ENCODE data around the gene ING5.
A peak's percentile ranks its signal among the peaks of the same experiment; 100 is the strongest.

The ING5 gene

GRCh38 chr2:241680827-241681599, 20.8 kb upstream of the ING5 start:
- H4K8ac ChIP-seq (ENCODE audit: low read length): no peak overlapping the region
- no peak overlapping the region for H2BK15ac ChIP-seq (ENCODE audit: low read depth, poor library complexity, severe bottlenecking)
- peak overlapping the region; percentile 23 for H3K4me2 ChIP-seq (ENCODE audit: low read length, poor library complexity, severe bottlenecking)
- peak overlapping the region in 1 of 2 experiments; percentile 40 for H2BK12ac ChIP-seq (ENCODE audit: low read length in 2 of 2)
- H3K14ac ChIP-seq (ENCODE audit: low read length in 2 of 2): no peak overlapping the region
- no peak overlapping the region for H3K23ac ChIP-seq (ENCODE audit: low read length in 2 of 2)
- peaks cover 27% of the 10 kb centered on the region for H3K4me1 ChIP-seq (ENCODE audit: control insufficient read depth, insufficient read depth, low read depth, low read length)
- H2BK120ac ChIP-seq (ENCODE audit: low read depth, low read length): no peak overlapping the region
- H3K4ac ChIP-seq (ENCODE audit: low read depth in 1 of 2, low read length in 2 of 2): peak overlapping the region in 1 of 2 experiments; percentile 10
- H3K9ac ChIP-seq (ENCODE audit: low read length): peak overlapping the region; percentile 85
- no peak overlapping the region for H2AFZ ChIP-seq (ENCODE audit: low read depth, low read length)
- H3K27ac ChIP-seq (ENCODE audit: low read length, poor library complexity, severe bottlenecking): peak overlapping the region; percentile 92
- H3K4me3 ChIP-seq (ENCODE audit: insufficient read depth in 1 of 2, low read depth in 1 of 2, low read length in 2 of 2): peak overlapping the region in 1 of 2 experiments; percentile 56
- peaks cover 31% of the 10 kb centered on the region for H3K79me1 ChIP-seq (replicated peaks; ENCODE audit: low read length, poor library complexity, severe bottlenecking)
- peak overlapping the region; percentile 62 for H2AK5ac ChIP-seq (ENCODE audit: low read length, severe bottlenecking)
- H4K91ac ChIP-seq (ENCODE audit: low read length): no peak overlapping the region
- H3K9me3 ChIP-seq (ENCODE audit: control insufficient read depth, low read length): no peaks in the 10 kb centered on the region
- H3K18ac ChIP-seq (ENCODE audit: low read depth in 1 of 2, low read length in 2 of 2): no peak overlapping the region
- peak overlapping the region; percentile 45 for H2BK5ac ChIP-seq (ENCODE audit: low read depth, low read length, poor library complexity, severe bottlenecking)
- no peaks in the 10 kb centered on the region for H3K27me3 ChIP-seq (ENCODE audit: control insufficient read depth in 1 of 2, insufficient read depth in 1 of 2, low read length in 2 of 2)
- WGBS: 37% methylated on average over 14 of the region's 14 CpGs
- DNase-seq: peak; percentile 96
- H3K36me3 ChIP-seq (ENCODE audit: control insufficient read depth in 1 of 2, insufficient read depth in 2 of 2, low read depth in 1 of 2, low read length in 2 of 2): peaks cover 47 to 69% of the 10 kb centered on the region in 2 experiments

- Histone ChIP-seq H3K4me3 (ENCODE audit: insufficient read depth in 1 of 2, low read depth in 1 of 2, low read length in 2 of 2) (peak overlapping the region; percentile 98 to 99), H3K9ac (ENCODE audit: low read length) (peak overlapping the region; percentile 99), H3K27me3 (ENCODE audit: control insufficient read depth in 1 of 2, insufficient read depth in 1 of 2, low read length in 2 of 2) (no peaks in the 10 kb centered on the region), H2BK15ac (ENCODE audit: low read depth, poor library complexity, severe bottlenecking) (no peak overlapping the region), H2AK5ac (ENCODE audit: low read length, severe bottlenecking) (no peak overlapping the region), H3K4ac (ENCODE audit: low read depth in 1 of 2, low read length in 2 of 2) (peak overlapping the region in 1 of 2 experiments; percentile 65), H3K18ac (ENCODE audit: low read depth in 1 of 2, low read length in 2 of 2) (peak overlapping the region; percentile 79 to 82), H3K27ac (ENCODE audit: low read length, poor library complexity, severe bottlenecking) (no peak overlapping the region), H3K14ac (ENCODE audit: low read length in 2 of 2) (peak overlapping the region in 1 of 2 experiments; percentile 4), H4K8ac (ENCODE audit: low read length) (peak overlapping the region; percentile 72), H2BK5ac (ENCODE audit: low read depth, low read length, poor library complexity, severe bottlenecking) (no peak overlapping the region), H2BK120ac (ENCODE audit: low read depth, low read length) (no peak overlapping the region), H3K36me3 (ENCODE audit: control insufficient read depth in 1 of 2, insufficient read depth in 2 of 2, low read depth in 1 of 2, low read length in 2 of 2) (peaks cover 25 to 45% of the 10 kb centered on the region in 2 experiments), H2AFZ (ENCODE audit: low read depth, low read length) (peak overlapping the region; percentile 55), H3K4me2 (ENCODE audit: low read length, poor library complexity, severe bottlenecking) (peak overlapping the region; percentile 88), H3K4me1 (ENCODE audit: control insufficient read depth, insufficient read depth, low read depth, low read length) (peaks cover 12% of the 10 kb centered on the region), H3K79me1 (replicated peaks; ENCODE audit: low read length, poor library complexity, severe bottlenecking) (peaks cover 23% of the 10 kb centered on the region), H2BK12ac (ENCODE audit: low read length in 2 of 2) (no peak overlapping the region), H3K9me3 (ENCODE audit: control insufficient read depth, low read length) (no peaks in the 10 kb centered on the region), H4K91ac (ENCODE audit: low read length) (peak overlapping the region; percentile 79), H3K23ac (ENCODE audit: low read length in 2 of 2) (peak overlapping the region in 1 of 2 experiments; percentile 85)
- WGBS: under 1% methylated on average over 19 of the region's 37 CpGs
- no peak for DNase-seq
Measured at GRCh38 chr2:241686324-241686649, 15.6 kb upstream of the ING5 start.

- Histone ChIP-seq H2BK5ac (ENCODE audit: low read depth, low read length, poor library complexity, severe bottlenecking) (peak within 1 kb of the TSS; percentile 97), H3K4me2 (ENCODE audit: low read length, poor library complexity, severe bottlenecking) (peak within 1 kb of the TSS; percentile 88), H3K27me3 (ENCODE audit: control insufficient read depth in 1 of 2, insufficient read depth in 1 of 2, low read length in 2 of 2) (no peaks in the 10 kb centered on the region), H2AFZ (ENCODE audit: low read depth, low read length) (peak within 1 kb of the TSS; percentile 55), H3K4me1 (ENCODE audit: control insufficient read depth, insufficient read depth, low read depth, low read length) (peaks cover 10% of the 10 kb centered on the region), H3K14ac (ENCODE audit: low read length in 2 of 2) (peak within 1 kb of the TSS; percentile 86 to 98), H3K23ac (ENCODE audit: low read length in 2 of 2) (peak within 1 kb of the TSS; percentile 44 to 85), H3K18ac (ENCODE audit: low read depth in 1 of 2, low read length in 2 of 2) (peak within 1 kb of the TSS; percentile 88 to 98), H3K27ac (ENCODE audit: low read length, poor library complexity, severe bottlenecking) (peak within 1 kb of the TSS; percentile 79), H2BK12ac (ENCODE audit: low read length in 2 of 2) (peak within 1 kb of the TSS in 1 of 2 experiments; percentile 15), H2AK5ac (ENCODE audit: low read length, severe bottlenecking) (peak within 1 kb of the TSS; percentile 45), H4K91ac (ENCODE audit: low read length) (peak within 1 kb of the TSS; percentile 85), H3K4ac (ENCODE audit: low read depth in 1 of 2, low read length in 2 of 2) (peak within 1 kb of the TSS; percentile 83 to 98), H4K8ac (ENCODE audit: low read length) (peak within 1 kb of the TSS; percentile 96), H3K9ac (ENCODE audit: low read length) (peak within 1 kb of the TSS; percentile 99), H2BK120ac (ENCODE audit: low read depth, low read length) (peak within 1 kb of the TSS; percentile 94), H3K9me3 (ENCODE audit: control insufficient read depth, low read length) (no peaks in the 10 kb centered on the region), H3K36me3 (ENCODE audit: control insufficient read depth in 1 of 2, insufficient read depth in 2 of 2, low read depth in 1 of 2, low read length in 2 of 2) (peaks cover 29 to 46% of the 10 kb centered on the region in 2 experiments), H2BK15ac (ENCODE audit: low read depth, poor library complexity, severe bottlenecking) (peak within 1 kb of the TSS; percentile 93), H3K4me3 (ENCODE audit: insufficient read depth in 1 of 2, low read depth in 1 of 2, low read length in 2 of 2) (peak within 1 kb of the TSS; percentile 98 to 99), H3K79me1 (replicated peaks; ENCODE audit: low read length, poor library complexity, severe bottlenecking) (peaks cover 27% of the 10 kb centered on the region)
- WGBS: under 1% methylated on average over 86 of the region's 102 CpGs
- peak; percentile 97 for DNase-seq
Measured at GRCh38 chr2:241686650-241687425, 15.0 kb upstream of the ING5 start, which contains the start of gene DTYMK. DTYMK (minus strand) TSS chr2:241686815; CDS start chr2:241686783, 32 bp downstream.

GRCh38 chr2:241689306-241689705, 12.5 kb upstream of the ING5 start:
- no peak overlapping the region for H2BK5ac ChIP-seq (ENCODE audit: low read depth, low read length, poor library complexity, severe bottlenecking)
- no peak overlapping the region for H3K4me2 ChIP-seq (ENCODE audit: low read length, poor library complexity, severe bottlenecking)
- H2AK5ac ChIP-seq (ENCODE audit: low read length, severe bottlenecking): no peak overlapping the region
- H3K4me3 ChIP-seq (ENCODE audit: insufficient read depth in 1 of 2, low read depth in 1 of 2, low read length in 2 of 2): peak overlapping the region in 1 of 2 experiments; percentile 1
- H3K9me3 ChIP-seq (ENCODE audit: control insufficient read depth, low read length): no peaks in the 10 kb centered on the region
- peaks cover 21% of the 10 kb centered on the region for H3K79me1 ChIP-seq (replicated peaks; ENCODE audit: low read length, poor library complexity, severe bottlenecking)
- no peak overlapping the region for H2BK12ac ChIP-seq (ENCODE audit: low read length in 2 of 2)
- H3K36me3 ChIP-seq (ENCODE audit: control insufficient read depth in 1 of 2, insufficient read depth in 2 of 2, low read depth in 1 of 2, low read length in 2 of 2): peaks cover 30% of the 10 kb centered on the region in 2 experiments
- H2BK15ac ChIP-seq (ENCODE audit: low read depth, poor library complexity, severe bottlenecking): no peak overlapping the region
- H3K18ac ChIP-seq (ENCODE audit: low read depth in 1 of 2, low read length in 2 of 2): no peak overlapping the region
- peak overlapping the region; percentile 48 for H3K9ac ChIP-seq (ENCODE audit: low read length)
- no peak overlapping the region for H2AFZ ChIP-seq (ENCODE audit: low read depth, low read length)
- H3K27ac ChIP-seq (ENCODE audit: low read length, poor library complexity, severe bottlenecking): no peak overlapping the region
- H4K8ac ChIP-seq (ENCODE audit: low read length): no peak overlapping the region
- no peak overlapping the region for H3K23ac ChIP-seq (ENCODE audit: low read length in 2 of 2)
- no peak overlapping the region for H4K91ac ChIP-seq (ENCODE audit: low read length)
- no peak overlapping the region for H3K14ac ChIP-seq (ENCODE audit: low read length in 2 of 2)
- WGBS: 88% methylated on average over 6 of the region's 10 CpGs
- H2BK120ac ChIP-seq (ENCODE audit: low read depth, low read length): no peak overlapping the region
- H3K4ac ChIP-seq (ENCODE audit: low read depth in 1 of 2, low read length in 2 of 2): no peak overlapping the region
- peaks cover 14% of the 10 kb centered on the region for H3K4me1 ChIP-seq (ENCODE audit: control insufficient read depth, insufficient read depth, low read depth, low read length)
- DNase-seq: no peak
- H3K27me3 ChIP-seq (ENCODE audit: control insufficient read depth in 1 of 2, insufficient read depth in 1 of 2, low read length in 2 of 2): no peaks in the 10 kb centered on the region
